Astrocyte of the cerebellum (primary cell): ENCODE measurements around the gene TTR.

Experiments used
- DNase-seq: peaks from one replicate; pipeline ENCODE4 v3.0.0-alpha.2; 2011; ENCODE audit warnings: low read depth
- H3K4me3 ChIP-seq: 2 replicates; pipeline ENCODE4 v1.5.1; 2011; ENCODE audit warnings: mild to moderate bottlenecking, low read depth, low read length, moderate library complexity
- CTCF ChIP-seq: IDR thresholded peaks from 2 replicates; pipeline ENCODE4 v1.5.1; 2012; ENCODE audit warnings: low read length, low read depth, moderate library complexity, mild to moderate bottlenecking; ENCODE audit errors: missing control alignments
- in situ Hi-C: cut with HindIII; loops from 2 replicates; pipeline ENCODE4 v1.10.0; 2017; ENCODE audit warnings: low sequenced_read_pairs

The TTR gene

GRCh38 chr18:31631526-31631925 lies 39.8 kb downstream of the TTR start:
- DNase-seq, result no peak
- no peak for TF ChIP-seq CTCF
- H3K4me3 ChIP-seq, result no peak overlapping the region
- in situ Hi-C loops, result no loop called here

- TF ChIP-seq CTCF, result no peak
- DNase-seq, result no peak
- H3K4me3 ChIP-seq, result no peak overlapping the region
- in situ Hi-C loops, result no loop called here
These were observed 40.7 kb downstream of the TTR start for GRCh38 chr18:31632356-31632755.

- no peak for DNase-seq
- in situ Hi-C loops, result no loop called here
- no peak for TF ChIP-seq CTCF
- H3K4me3 ChIP-seq, result no peak overlapping the region
These were observed 42.0 kb downstream of the TTR start for GRCh38 chr18:31633392-31634330.

- DNase-seq, result no peak
- in situ Hi-C loops, result no loop called here
- no peak for TF ChIP-seq CTCF
- H3K4me3 ChIP-seq, result no peak overlapping the region
These were observed 42.6 kb downstream of the TTR start for GRCh38 chr18:31634331-31634713.

- in situ Hi-C loops, result no loop called here
- DNase-seq, result no peak
- TF ChIP-seq CTCF, result no peak
- no peak overlapping the region for H3K4me3 ChIP-seq
These were observed 44.7 kb downstream of the TTR start for GRCh38 chr18:31636387-31636786.

GRCh38 chr18:31637445-31637844 lies 45.8 kb downstream of the TTR start:
- DNase-seq, result no peak
- no peak for TF ChIP-seq CTCF
- in situ Hi-C loops, result no loop called here

More at GRCh38 chr18:31637445-31637844, 45.8 kb downstream of the TTR start:
- H3K4me3 ChIP-seq, result no peak overlapping the region
